HUES6 (cell line): Measurements from ENCODE around the gene SCMH1.
"Not testable (repeated sequence)": the region's sequence is repeated elsewhere in the genome, so short reads cannot be mapped to it uniquely, and the experiment has no call there.

Source experiments
- H3K27ac ChIP-seq: 2 replicates; pipeline ENCODE4 v1.7.0; 2013; ENCODE audit warnings: low read depth, mild to moderate bottlenecking, low read length, inconsistent platforms
- H3K27me3 ChIP-seq: 2 replicates; pipeline ENCODE4 v1.6.1; 2013; ENCODE audit warnings: low read length; ENCODE audit not compliant: control insufficient read depth, insufficient read depth
- H3K36me3 ChIP-seq: 2 replicates; pipeline ENCODE4 v1.6.1; 2013; ENCODE audit warnings: low read length; ENCODE audit not compliant: control insufficient read depth, insufficient read depth
- H3K4me1 ChIP-seq: 2 replicates; pipeline ENCODE4 v1.6.1; 2013; ENCODE audit warnings: low read length; ENCODE audit not compliant: control insufficient read depth, insufficient read depth
- H3K4me3 ChIP-seq: 2 replicates; pipeline ENCODE4 v1.5.1; 2013; ENCODE audit warnings: low read depth, low read length
- H3K9ac ChIP-seq: one replicate; pipeline ENCODE4 v1.6.1; 2013; ENCODE audit warnings: mild to moderate bottlenecking, low read length
- H3K9me3 ChIP-seq: 2 replicates; pipeline ENCODE4 v1.6.1; 2013; ENCODE audit warnings: low read depth, low read length; ENCODE audit not compliant: control insufficient read depth, insufficient read depth

Gene SCMH1

GRCh38 chr1:41277371-41277975 is 35.4 kb upstream of the SCMH1 start:
- no peak overlapping the region for H3K9ac ChIP-seq
- H3K36me3 ChIP-seq: no peaks in the 10 kb centered on the region
- H3K27ac ChIP-seq: no peak overlapping the region
- peaks cover 6% of the 10 kb centered on the region; the same call in 1 of the 2 replicates for H3K27me3 ChIP-seq
- no peaks in the 10 kb centered on the region for H3K9me3 ChIP-seq
- H3K4me1 ChIP-seq: peaks cover 2% of the 10 kb centered on the region; the same call in 1 of the 2 replicates
- no peak overlapping the region for H3K4me3 ChIP-seq

- Histone ChIP-seq H3K4me1 (peaks cover 2% of the 10 kb centered on the region; the same call in 1 of the 2 replicates), H3K4me3 (no peak overlapping the region), H3K36me3 (no peaks in the 10 kb centered on the region), H3K27me3 (peaks cover 6% of the 10 kb centered on the region; the same call in 1 of the 2 replicates), H3K9me3 (no peaks in the 10 kb centered on the region), H3K9ac (no peak overlapping the region), H3K27ac (no peak overlapping the region)
Observed at GRCh38 chr1:41275831-41276230, 33.7 kb upstream of the SCMH1 start.

GRCh38 chr1:41274752-41275545 is 32.8 kb upstream of the SCMH1 start:
- no peaks in the 10 kb centered on the region for H3K9me3 ChIP-seq
- H3K9ac ChIP-seq: no peak overlapping the region
- H3K36me3 ChIP-seq: no peaks in the 10 kb centered on the region
- H3K27me3 ChIP-seq: no peaks in the 10 kb centered on the region
- H3K4me3 ChIP-seq: no peak overlapping the region
- no peak overlapping the region for H3K27ac ChIP-seq
- peaks cover 2% of the 10 kb centered on the region; the same call in 1 of the 2 replicates for H3K4me1 ChIP-seq

- Histone ChIP-seq H3K9me3 (no peaks in the 10 kb centered on the region), H3K27ac (no peak overlapping the region), H3K4me1 (peaks cover 2% of the 10 kb centered on the region; the same call in 1 of the 2 replicates), H3K9ac (no peak overlapping the region), H3K4me3 (no peak overlapping the region), H3K36me3 (no peaks in the 10 kb centered on the region), H3K27me3 (no peaks in the 10 kb centered on the region)
Observed at GRCh38 chr1:41272601-41273000, 30.5 kb upstream of the SCMH1 start.

- no peak overlapping the region for H3K27ac ChIP-seq
- no peak overlapping the region for H3K4me3 ChIP-seq
- H3K9ac ChIP-seq: no peak overlapping the region
- no peaks in the 10 kb centered on the region for H3K36me3 ChIP-seq
- no peaks in the 10 kb centered on the region for H3K9me3 ChIP-seq
- no peaks in the 10 kb centered on the region for H3K27me3 ChIP-seq
- no peaks in the 10 kb centered on the region for H3K4me1 ChIP-seq
Observed at GRCh38 chr1:41268154-41268770, 26.2 kb upstream of the SCMH1 start.

- Histone ChIP-seq H3K9me3 (no peaks in the 10 kb centered on the region), H3K27me3 (no peaks in the 10 kb centered on the region), H3K4me1 (no peaks in the 10 kb centered on the region), H3K4me3 (no peak overlapping the region), H3K36me3 (no peaks in the 10 kb centered on the region), H3K27ac (no peak overlapping the region), H3K9ac (no peak overlapping the region)
Observed at GRCh38 chr1:41261926-41262618, 20.0 kb upstream of the SCMH1 start.

- H3K4me1 ChIP-seq: no peaks in the 10 kb centered on the region
- H3K27ac ChIP-seq: no peak overlapping the region
Observed at GRCh38 chr1:41260768-41261167, 18.7 kb upstream of the SCMH1 start.

GRCh38 chr1:41259221-41259620 is 17.1 kb upstream of the SCMH1 start:
- Histone ChIP-seq H3K9ac (no peak overlapping the region), H3K4me3 (no peak overlapping the region), H3K27me3 (no peaks in the 10 kb centered on the region), H3K27ac (no peak overlapping the region), H3K4me1 (no peaks in the 10 kb centered on the region), H3K36me3 (no peaks in the 10 kb centered on the region), H3K9me3 (peaks cover 3% of the 10 kb centered on the region; the same call in 1 of the 2 replicates)

More at GRCh38 chr1:41260768-41261167, 18.7 kb upstream of the SCMH1 start:
- no peaks in the 10 kb centered on the region for H3K9me3 ChIP-seq
- H3K36me3 ChIP-seq: no peaks in the 10 kb centered on the region
- no peak overlapping the region for H3K9ac ChIP-seq
- no peak overlapping the region for H3K4me3 ChIP-seq
- H3K27me3 ChIP-seq: no peaks in the 10 kb centered on the region

GRCh38 chr1:41255978-41256377 is 13.9 kb upstream of the SCMH1 start:
- Histone ChIP-seq H3K4me3 (no peak overlapping the region), H3K36me3 (no peaks in the 10 kb centered on the region), H3K9ac (no peak overlapping the region), H3K27me3 (no peaks in the 10 kb centered on the region), H3K4me1 (no peaks in the 10 kb centered on the region), H3K9me3 (peaks cover 3% of the 10 kb centered on the region; the same call in 1 of the 2 replicates), H3K27ac (no peak overlapping the region)

- H3K4me1 ChIP-seq, H3K9ac ChIP-seq, H3K4me3 ChIP-seq, H3K36me3 ChIP-seq, H3K9me3 ChIP-seq, H3K27ac ChIP-seq, H3K27me3 ChIP-seq: not testable (repeated sequence)
Observed at GRCh38 chr1:41251120-41251519, 9.0 kb upstream of the SCMH1 start.
